Endodermal cell (in vitro differentiated cells): ENCODE measurements around the gene IGHMBP2. TPM values are rescaled to one million over a fixed set of nuclear protein-coding genes. Genes with fewer than 3 reads are reported as not detected.

Source experiments
- DNase-seq: peaks from one replicate; pipeline ENCODE4 v3.0.0-alpha.2; 2017
- H3K27ac ChIP-seq: 2 replicates; pipeline ENCODE4 v1.5.1; 2013; ENCODE audit warnings: mild to moderate bottlenecking, low read depth, low read length, moderate library complexity
- H3K27me3 ChIP-seq: 2 replicates; pipeline ENCODE4 v1.6.1; 2013; ENCODE audit warnings: mild to moderate bottlenecking, low read length, moderate library complexity; ENCODE audit not compliant: insufficient read depth, control insufficient read depth, poor library complexity, severe bottlenecking
- H3K36me3 ChIP-seq: 2 replicates; pipeline ENCODE4 v1.7.0; 2013; ENCODE audit warnings: mild to moderate bottlenecking, low read length, moderate library complexity; ENCODE audit not compliant: control insufficient read depth, insufficient read depth
- H3K4me1 ChIP-seq: one replicate; pipeline ENCODE4 v1.7.0; 2013; ENCODE audit warnings: low read length; ENCODE audit not compliant: control insufficient read depth, insufficient read depth
- H3K4me3 ChIP-seq: 2 replicates; pipeline ENCODE4 v1.5.1; 2013; ENCODE audit warnings: mild to moderate bottlenecking, low read length, moderate library complexity
- H3K9ac ChIP-seq: 2 replicates; pipeline ENCODE4 v1.6.1; 2013; ENCODE audit warnings: mild to moderate bottlenecking, low read length, moderate library complexity; ENCODE audit not compliant: poor library complexity, severe bottlenecking; ENCODE audit errors: extremely low read depth
- H3K9me3 ChIP-seq: 2 replicates; pipeline ENCODE4 v1.6.1; 2013; ENCODE audit warnings: mild to moderate bottlenecking, low read length, moderate library complexity; ENCODE audit not compliant: control insufficient read depth
- H3K27ac Mint-ChIP-seq: 2 replicates; pipeline ENCODE4 v1.8.0; 2020; ENCODE audit warnings: mixed read lengths
- H3K27me3 Mint-ChIP-seq: 2 replicates; pipeline ENCODE4 v1.8.0; 2021; ENCODE audit warnings: mild to moderate bottlenecking, mixed read lengths; ENCODE audit not compliant: insufficient read depth
- H3K36me3 Mint-ChIP-seq: 2 replicates; pipeline ENCODE4 v1.8.0; 2020; ENCODE audit warnings: low read depth, mixed read lengths
- H3K4me1 Mint-ChIP-seq: 2 replicates; pipeline ENCODE4 v1.8.0; 2020; ENCODE audit warnings: mixed read lengths
- H3K4me3 Mint-ChIP-seq: 2 replicates; pipeline ENCODE4 v1.8.0; 2020; ENCODE audit warnings: mild to moderate bottlenecking, moderate library complexity, mixed read lengths
- H3K9me3 Mint-ChIP-seq: 2 replicates; pipeline ENCODE4 v1.8.0; 2020; ENCODE audit warnings: mild to moderate bottlenecking, mixed read lengths
- WGBS, 2 experiments: methylation state at CpG; one replicate each; pipeline versions ENCODE4 v1.1.5 to v1.1.7; 2013; ENCODE audit warnings: missing lambda C conversion rate in 2 of 2, mixed read lengths in 1 of 2; ENCODE audit not compliant: insufficient coverage in 1 of 2, insufficient read length in 1 of 2; 5-methylcytosine and 5-hydroxymethylcytosine counted together
- total RNA-seq, 2 donors: library from RNA; stranded (reverse); fragmentation: NEBNext Ultra II Directional in 1 of 2; extraction: Animal tissue kit (Norgen Biotek cat#: 25700) in 1 of 2; gene quantifications; 2 replicates in 1 of 2; 3 replicates in 1 of 2; pipeline ENCODE4 v1.2.1, GENCODE V29; 2021
- TF ChIP-seq, protein P1 (sequence below): fragments of 200-600 bp; sonication (generic); conservative IDR thresholded peaks from 2 replicates; pipeline ENCODE4 v1.5.0; 2021; ENCODE audit warnings: antibody characterized with exemption, mild to moderate bottlenecking

The IGHMBP2 gene
- total RNA-seq, 2 donors from 2014 or later: 23.9 to 28.3 TPM

DNA sequence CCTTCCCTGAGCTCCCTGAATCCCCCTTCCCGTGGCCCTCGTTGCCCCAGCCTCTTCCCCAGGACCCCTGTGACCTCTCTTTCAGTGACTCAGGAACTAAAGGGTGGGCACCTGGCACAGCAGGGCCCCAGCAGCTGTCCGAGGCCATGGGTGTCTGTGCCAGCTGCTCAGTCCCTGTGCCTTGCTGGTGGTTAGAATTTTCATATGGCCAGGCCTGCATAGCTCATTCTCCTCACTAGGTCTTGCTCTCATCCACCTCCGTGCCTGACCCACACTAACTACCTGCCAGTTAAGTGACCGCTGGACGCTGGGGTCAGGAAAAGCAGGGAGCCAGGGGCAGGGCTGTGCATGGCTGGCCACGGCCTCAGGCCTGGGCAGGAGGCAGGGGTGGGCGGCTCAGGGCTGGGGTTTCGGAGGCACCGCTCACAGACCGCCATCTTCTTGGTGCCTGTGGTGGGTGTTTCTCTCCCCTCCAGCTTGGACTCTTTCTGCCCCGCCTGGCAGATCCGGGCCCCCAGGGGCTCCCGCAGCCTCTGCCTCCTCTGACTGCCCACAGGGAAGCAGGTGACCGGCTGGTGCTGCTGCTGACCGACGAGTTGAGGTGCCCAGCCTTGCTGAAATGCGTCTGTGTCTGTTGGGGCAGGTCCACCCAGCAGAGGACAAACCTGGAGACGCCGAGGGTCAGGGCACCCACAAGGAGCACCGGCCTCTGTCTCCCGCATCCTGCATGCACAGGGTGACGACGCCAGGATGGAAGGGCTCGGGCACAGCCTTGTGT lies 56.8 kb downstream of the IGHMBP2 start:
- Histone ChIP-seq H3K9ac (no peak overlapping the region), H3K27me3 (no peaks in the 10 kb centered on the region), H3K4me3 (no peak overlapping the region), H3K9me3 (peaks cover 3% of the 10 kb centered on the region), H3K36me3 (no peaks in the 10 kb centered on the region), H3K4me1 (no peaks in the 10 kb centered on the region), H3K27ac (peak overlapping the region; percentile 24)
- Mint-ChIP-seq H3K36me3 (no peaks in the 10 kb centered on the region), H3K4me3 (no peak overlapping the region), H3K4me1 (no peaks in the 10 kb centered on the region), H3K27me3 (peaks cover 2% of the 10 kb centered on the region), H3K9me3 (no peaks in the 10 kb centered on the region), H3K27ac (no peak overlapping the region)
- DNase-seq: peak; percentile 41
- TF ChIP-seq, protein P1, sequence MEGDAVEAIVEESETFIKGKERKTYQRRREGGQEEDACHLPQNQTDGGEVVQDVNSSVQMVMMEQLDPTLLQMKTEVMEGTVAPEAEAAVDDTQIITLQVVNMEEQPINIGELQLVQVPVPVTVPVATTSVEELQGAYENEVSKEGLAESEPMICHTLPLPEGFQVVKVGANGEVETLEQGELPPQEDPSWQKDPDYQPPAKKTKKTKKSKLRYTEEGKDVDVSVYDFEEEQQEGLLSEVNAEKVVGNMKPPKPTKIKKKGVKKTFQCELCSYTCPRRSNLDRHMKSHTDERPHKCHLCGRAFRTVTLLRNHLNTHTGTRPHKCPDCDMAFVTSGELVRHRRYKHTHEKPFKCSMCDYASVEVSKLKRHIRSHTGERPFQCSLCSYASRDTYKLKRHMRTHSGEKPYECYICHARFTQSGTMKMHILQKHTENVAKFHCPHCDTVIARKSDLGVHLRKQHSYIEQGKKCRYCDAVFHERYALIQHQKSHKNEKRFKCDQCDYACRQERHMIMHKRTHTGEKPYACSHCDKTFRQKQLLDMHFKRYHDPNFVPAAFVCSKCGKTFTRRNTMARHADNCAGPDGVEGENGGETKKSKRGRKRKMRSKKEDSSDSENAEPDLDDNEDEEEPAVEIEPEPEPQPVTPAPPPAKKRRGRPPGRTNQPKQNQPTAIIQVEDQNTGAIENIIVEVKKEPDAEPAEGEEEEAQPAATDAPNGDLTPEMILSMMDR: no peak
- 92 to 93% methylated on average over 17 to 25 of the region's 25 CpGs for WGBS, 2 experiments

DNA sequence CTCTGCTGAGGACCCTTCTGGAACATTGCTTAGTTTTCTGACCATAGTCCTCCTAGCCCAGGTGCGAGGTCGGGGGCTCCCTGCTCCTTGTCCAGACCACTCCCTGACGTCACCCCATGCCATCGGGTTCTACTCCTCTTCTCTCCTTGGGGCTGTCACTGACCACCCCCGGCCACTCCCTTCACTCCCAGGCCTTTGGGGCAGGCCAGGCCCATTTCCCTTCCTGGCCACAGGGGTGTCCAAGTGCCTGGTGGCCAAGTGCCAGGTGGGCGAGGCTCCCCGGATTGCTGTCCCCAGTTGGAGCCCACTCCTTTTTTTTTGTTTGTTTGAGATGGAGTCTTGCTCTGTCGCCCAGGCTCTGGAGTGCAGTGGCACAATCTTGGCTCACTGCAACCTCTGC lies 57.6 kb downstream of the IGHMBP2 start:
- no peak overlapping the region for H3K4me3 Mint-ChIP-seq
- WGBS, 2 experiments: 85 to 100% methylated on average over 2 to 8 of the region's 8 CpGs
- H3K9me3 Mint-ChIP-seq: no peaks in the 10 kb centered on the region
- no peaks in the 10 kb centered on the region for H3K4me1 Mint-ChIP-seq
- H3K36me3 Mint-ChIP-seq: no peaks in the 10 kb centered on the region
- Histone ChIP-seq H3K27ac (no peak overlapping the region), H3K27me3 (no peaks in the 10 kb centered on the region), H3K9ac (no peak overlapping the region), H3K9me3 (peaks cover 3% of the 10 kb centered on the region), H3K36me3 (no peaks in the 10 kb centered on the region), H3K4me3 (no peak overlapping the region), H3K4me1 (no peaks in the 10 kb centered on the region)
- no peak overlapping the region for H3K27ac Mint-ChIP-seq
- DNase-seq: peak; percentile 33
- TF ChIP-seq, protein P1: no peak
- peaks cover 2% of the 10 kb centered on the region for H3K27me3 Mint-ChIP-seq

DNA sequence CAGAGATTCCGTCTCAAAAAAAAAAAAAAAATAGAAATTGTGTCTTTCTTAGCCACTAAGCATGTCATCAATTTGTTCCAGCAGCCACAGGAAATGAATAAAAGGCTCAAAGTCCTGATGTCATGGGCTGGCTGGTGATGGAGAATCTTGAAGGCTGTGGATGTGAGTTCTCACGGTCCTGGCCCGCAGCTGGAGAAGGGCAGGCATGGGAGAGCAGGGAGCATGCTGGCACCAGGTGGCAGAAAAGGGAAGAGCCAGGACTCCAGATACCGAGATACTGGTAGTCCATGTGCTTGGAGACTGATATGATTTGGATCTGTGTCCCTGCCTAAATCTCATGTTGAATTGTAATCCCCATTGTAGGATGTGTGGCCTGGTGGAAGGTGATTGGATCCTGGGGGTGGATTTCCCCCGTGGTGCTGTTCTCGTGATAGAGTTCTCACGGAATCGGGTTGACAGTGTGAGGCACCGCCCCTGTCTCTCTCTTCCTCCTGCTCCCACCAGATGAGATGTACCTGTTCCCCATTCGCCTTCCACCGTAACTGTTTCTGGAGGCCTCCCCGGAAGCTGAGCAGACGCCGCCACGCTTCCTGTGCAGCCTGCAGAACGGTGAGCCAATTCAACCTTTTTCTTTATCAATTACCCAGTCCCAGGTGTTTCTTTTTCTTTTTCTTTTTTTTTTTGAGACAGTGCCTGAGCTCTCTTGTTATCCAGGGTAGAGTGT lies 59.0 kb downstream of the IGHMBP2 start:
- Mint-ChIP-seq H3K4me3 (no peak overlapping the region), H3K4me1 (no peaks in the 10 kb centered on the region), H3K27me3 (peaks cover 2% of the 10 kb centered on the region), H3K27ac (no peak overlapping the region), H3K9me3 (no peaks in the 10 kb centered on the region), H3K36me3 (no peaks in the 10 kb centered on the region)
- H3K4me3 ChIP-seq: no peak overlapping the region
- H3K4me1 ChIP-seq: no peaks in the 10 kb centered on the region
- H3K27me3 ChIP-seq: no peaks in the 10 kb centered on the region
- peaks cover 3% of the 10 kb centered on the region for H3K9me3 ChIP-seq
- no peak overlapping the region for H3K9ac ChIP-seq
- peak; percentile 39 for DNase-seq
- WGBS, 2 experiments: 82 to 89% methylated on average over 11 to 16 of the region's 16 CpGs
- no peaks in the 10 kb centered on the region for H3K36me3 ChIP-seq
- TF ChIP-seq, protein P1: no peak
- no peak overlapping the region for H3K27ac ChIP-seq
